ENCODE results near the gene KIF11. TPM values are rescaled to one million over a fixed set of nuclear protein-coding genes. Genes with fewer than 3 reads are reported as not detected.

Gene KIF11
- 25.6 and 25.9 TPM in 2 replicates for total RNA-seq
- long read RNA-seq, full-length matches to known transcripts, result 35 of 80 reads
- long read RNA-seq, partial matches to known transcripts, result 37 of 80 reads
- long read RNA-seq, other reads (novel, unspliced or antisense), result 8 of 80 reads

DNA sequence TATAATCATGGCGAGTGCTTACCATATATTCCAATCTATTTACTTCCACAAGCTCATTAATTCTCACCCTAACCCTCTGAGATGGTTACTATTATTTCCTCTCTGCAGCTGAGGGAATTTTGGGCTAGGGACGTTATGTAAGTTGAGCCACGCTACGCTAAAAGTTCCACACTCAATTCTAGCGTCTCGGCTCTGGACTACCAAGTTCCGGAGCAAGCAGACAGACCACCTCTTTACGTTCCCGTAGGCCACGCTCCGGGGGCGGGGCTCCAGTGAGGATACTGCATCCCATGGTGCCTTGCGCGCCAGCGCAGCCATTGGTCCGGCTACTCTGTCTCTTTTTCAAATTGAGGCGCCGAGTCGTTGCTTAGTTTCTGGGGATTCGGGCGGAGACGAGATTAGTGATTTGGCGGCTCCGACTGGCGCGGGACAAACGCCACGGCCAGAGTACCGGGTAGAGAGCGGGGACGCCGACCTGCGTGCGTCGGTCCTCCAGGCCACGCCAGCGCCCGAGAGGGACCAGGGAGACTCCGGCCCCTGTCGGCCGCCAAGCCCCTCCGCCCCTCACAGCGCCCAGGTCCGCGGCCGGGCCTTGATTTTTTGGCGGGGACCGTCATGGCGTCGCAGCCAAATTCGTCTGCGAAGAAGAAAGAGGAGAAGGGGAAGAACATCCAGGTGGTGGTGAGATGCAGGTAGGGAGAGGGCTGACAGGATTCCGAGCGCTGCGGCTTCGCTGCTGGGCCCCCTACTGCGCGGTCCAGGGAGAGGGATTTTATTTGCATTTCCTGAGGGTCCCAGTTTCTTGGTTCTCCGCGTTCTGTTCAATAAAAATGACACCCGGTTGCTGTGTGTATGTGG is at the start of gene KIF11:
KIF11 (plus strand) TSS at position 370 of the 858 bp plus-strand sequence; CDS start at position 616, 246 bp downstream.
- H3K27me3 Mint-ChIP-seq, result no peaks in the 10 kb centered on the region
- peak; percentile 93 for DNase-seq (ENCODE audit: low spot score, unreplicated experiment)
- H3K9me3 Mint-ChIP-seq (ENCODE audit: low read depth), result no peaks in the 10 kb centered on the region
- peak within 1 kb of the TSS; percentile 85 for H3K4me3 Mint-ChIP-seq (ENCODE audit: low read depth)
- H3K27ac Mint-ChIP-seq, result peak within 1 kb of the TSS; percentile 99
- H3K36me3 Mint-ChIP-seq (ENCODE audit: insufficient read depth), result no peaks in the 10 kb centered on the region
- peaks cover 27% of the 10 kb centered on the region for H3K4me1 Mint-ChIP-seq (ENCODE audit: low read depth)
- TF ChIP-seq, protein P1, sequence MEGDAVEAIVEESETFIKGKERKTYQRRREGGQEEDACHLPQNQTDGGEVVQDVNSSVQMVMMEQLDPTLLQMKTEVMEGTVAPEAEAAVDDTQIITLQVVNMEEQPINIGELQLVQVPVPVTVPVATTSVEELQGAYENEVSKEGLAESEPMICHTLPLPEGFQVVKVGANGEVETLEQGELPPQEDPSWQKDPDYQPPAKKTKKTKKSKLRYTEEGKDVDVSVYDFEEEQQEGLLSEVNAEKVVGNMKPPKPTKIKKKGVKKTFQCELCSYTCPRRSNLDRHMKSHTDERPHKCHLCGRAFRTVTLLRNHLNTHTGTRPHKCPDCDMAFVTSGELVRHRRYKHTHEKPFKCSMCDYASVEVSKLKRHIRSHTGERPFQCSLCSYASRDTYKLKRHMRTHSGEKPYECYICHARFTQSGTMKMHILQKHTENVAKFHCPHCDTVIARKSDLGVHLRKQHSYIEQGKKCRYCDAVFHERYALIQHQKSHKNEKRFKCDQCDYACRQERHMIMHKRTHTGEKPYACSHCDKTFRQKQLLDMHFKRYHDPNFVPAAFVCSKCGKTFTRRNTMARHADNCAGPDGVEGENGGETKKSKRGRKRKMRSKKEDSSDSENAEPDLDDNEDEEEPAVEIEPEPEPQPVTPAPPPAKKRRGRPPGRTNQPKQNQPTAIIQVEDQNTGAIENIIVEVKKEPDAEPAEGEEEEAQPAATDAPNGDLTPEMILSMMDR (IDR thresholded peaks at IDR 0.05; ENCODE audit: unreplicated experiment), result peak; percentile 20

DNA sequence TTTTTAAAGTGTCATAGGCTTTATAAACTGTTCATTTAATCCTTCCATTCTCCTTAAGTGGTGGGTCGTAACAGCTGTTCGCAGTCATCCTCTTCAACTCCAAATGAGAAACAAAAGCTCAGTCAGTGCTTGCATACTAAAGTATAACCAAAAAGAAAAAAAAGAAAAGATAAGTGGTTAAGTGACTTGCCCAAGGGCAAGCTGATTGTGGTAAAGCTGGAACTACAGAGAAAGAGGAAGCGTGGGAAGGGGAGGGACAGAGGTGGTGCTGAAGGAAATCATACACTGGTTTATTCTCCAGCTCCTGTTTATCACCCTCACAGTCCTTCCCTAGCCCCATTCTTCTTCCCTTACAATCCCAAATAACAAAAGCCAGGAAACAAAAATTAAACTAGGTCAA is 48.6 kb upstream of the KIF11 start:
- DNase-seq (ENCODE audit: low spot score, unreplicated experiment), result no peak
- H3K4me1 Mint-ChIP-seq (ENCODE audit: low read depth), result peaks cover 5% of the 10 kb centered on the region
- peaks cover 2% of the 10 kb centered on the region for H3K36me3 Mint-ChIP-seq (ENCODE audit: insufficient read depth)
- TF ChIP-seq, protein P1 (IDR thresholded peaks at IDR 0.05; ENCODE audit: unreplicated experiment), result no peak
- no peak overlapping the region for H3K27ac Mint-ChIP-seq
- no peaks in the 10 kb centered on the region for H3K9me3 Mint-ChIP-seq (ENCODE audit: low read depth)
- no peak overlapping the region for H3K4me3 Mint-ChIP-seq (ENCODE audit: low read depth)
- no peaks in the 10 kb centered on the region for H3K27me3 Mint-ChIP-seq

DNA sequence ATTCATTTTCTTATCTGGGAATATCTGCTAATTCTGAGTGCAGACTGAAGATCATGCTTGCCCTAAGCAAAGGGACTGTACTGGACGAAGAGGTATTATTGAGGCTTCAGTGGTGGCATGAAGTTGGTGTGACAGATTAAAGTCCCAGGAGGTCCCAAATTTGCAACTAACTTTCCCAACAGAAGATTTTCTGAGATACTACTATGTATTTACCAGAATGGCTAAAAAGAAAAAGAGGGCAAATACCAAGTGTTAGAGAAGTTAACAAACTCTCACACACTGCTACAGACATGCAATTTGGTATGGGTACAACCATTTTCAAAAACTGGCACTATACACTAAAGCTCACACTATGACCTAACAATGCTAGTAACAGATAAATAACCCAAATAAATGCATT is 47.4 kb upstream of the KIF11 start:
- no peaks in the 10 kb centered on the region for H3K9me3 Mint-ChIP-seq (ENCODE audit: low read depth)
- H3K27me3 Mint-ChIP-seq, result no peaks in the 10 kb centered on the region
- H3K36me3 Mint-ChIP-seq (ENCODE audit: insufficient read depth), result peaks cover 2% of the 10 kb centered on the region
- no peak for DNase-seq (ENCODE audit: low spot score, unreplicated experiment)
- TF ChIP-seq, protein P1 (IDR thresholded peaks at IDR 0.05; ENCODE audit: unreplicated experiment), result no peak
- no peak overlapping the region for H3K27ac Mint-ChIP-seq
- peaks cover 5% of the 10 kb centered on the region for H3K4me1 Mint-ChIP-seq (ENCODE audit: low read depth)
- H3K4me3 Mint-ChIP-seq (ENCODE audit: low read depth), result no peak overlapping the region

DNA sequence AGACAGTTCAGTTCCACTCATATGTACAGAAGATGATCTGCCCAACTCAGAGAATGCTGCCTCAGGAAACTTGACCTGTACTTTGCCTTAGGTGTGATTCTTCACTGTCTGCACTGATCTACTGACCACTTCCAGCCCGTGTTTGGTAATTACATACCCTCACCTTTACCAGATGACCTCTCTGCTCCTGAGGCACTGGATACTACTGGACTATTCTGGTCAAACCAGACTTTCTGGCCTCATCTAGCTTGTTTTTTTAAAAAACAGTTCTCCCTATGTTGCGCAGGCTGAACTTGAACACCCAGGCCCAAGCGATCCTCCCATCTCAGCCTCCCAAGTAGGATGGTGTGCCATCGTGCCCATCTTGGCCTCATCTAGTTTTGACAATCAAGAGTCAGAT is 45.3 kb upstream of the KIF11 start:
- no peaks in the 10 kb centered on the region for H3K27me3 Mint-ChIP-seq
- H3K27ac Mint-ChIP-seq, result peak overlapping the region; percentile 4
- TF ChIP-seq, protein P1 (IDR thresholded peaks at IDR 0.05; ENCODE audit: unreplicated experiment), result no peak
- H3K4me1 Mint-ChIP-seq (ENCODE audit: low read depth), result peaks cover 2% of the 10 kb centered on the region
- no peaks in the 10 kb centered on the region for H3K9me3 Mint-ChIP-seq (ENCODE audit: low read depth)
- no peak overlapping the region for H3K4me3 Mint-ChIP-seq (ENCODE audit: low read depth)
- DNase-seq (ENCODE audit: low spot score, unreplicated experiment), result no peak
- peaks cover 8% of the 10 kb centered on the region for H3K36me3 Mint-ChIP-seq (ENCODE audit: insufficient read depth)

DNA sequence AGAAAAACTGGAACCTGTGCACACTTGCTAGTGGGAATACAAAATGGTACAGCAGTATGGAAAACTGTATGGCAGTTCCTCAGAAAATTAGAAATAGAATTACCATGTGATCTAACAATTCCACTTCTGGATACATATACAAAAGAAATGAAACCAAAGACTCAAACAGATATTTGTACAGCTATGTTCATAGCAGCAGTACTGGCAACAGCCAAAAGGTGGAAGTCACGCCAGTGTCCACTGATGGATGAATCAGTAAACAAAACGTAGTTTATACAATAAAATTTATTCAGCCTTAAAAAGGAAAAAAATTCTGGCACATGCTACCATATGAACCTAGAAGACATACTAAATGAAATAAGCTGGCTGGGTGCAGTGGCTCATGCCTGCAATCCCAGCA is 42.0 kb upstream of the KIF11 start:
- H3K4me3 Mint-ChIP-seq (ENCODE audit: low read depth), result no peak overlapping the region
- no peaks in the 10 kb centered on the region for H3K27me3 Mint-ChIP-seq
- no peak overlapping the region for H3K27ac Mint-ChIP-seq
- peaks cover 12% of the 10 kb centered on the region for H3K9me3 Mint-ChIP-seq (ENCODE audit: low read depth)
- no peaks in the 10 kb centered on the region for H3K4me1 Mint-ChIP-seq (ENCODE audit: low read depth)
- peaks cover 32% of the 10 kb centered on the region for H3K36me3 Mint-ChIP-seq (ENCODE audit: insufficient read depth)
- TF ChIP-seq, protein P1 (IDR thresholded peaks at IDR 0.05; ENCODE audit: unreplicated experiment), result no peak
- DNase-seq (ENCODE audit: low spot score, unreplicated experiment), result no peak
